HEK293 (cell line): ENCODE data around the gene GPR39.

Experiments used
- CTCF ChIA-PET: fragments of 350-600 bp; formaldehyde crosslinking; extraction: SDS; loops from one replicate; lab custom pipeline; 2021; ENCODE audit warnings: antibody characterized with exemption; lab: Yijun Ruan, JAX
- POLR2A ChIA-PET: fragments of 300-600 bp; formaldehyde crosslinking; extraction: SDS; loops from one replicate; lab custom pipeline; 2020; ENCODE audit warnings: antibody characterized with exemption, inconsistent platforms; lab: Yijun Ruan, JAX
- H3K27ac ChIP-seq: fragments of 200-500 bp; sonication (Bioruptor generic); 2 replicates; pipeline ENCODE4 v1.5.1; 2014; ENCODE audit warnings: low read depth, low read length, control low read depth, inconsistent platforms; ENCODE audit errors: extremely low read depth
- H3K36me3 ChIP-seq, 2 experiments: fragments of 200-500 bp in 1 of 2; sonication (Bioruptor generic) in 1 of 2; 1 replicate in 1 of 2; 2 replicates in 1 of 2; pipeline ENCODE4 v1.5.1; 2014 to 2017; ENCODE audit warnings: inconsistent platforms in 2 of 2, low read length in 2 of 2; ENCODE audit not compliant: control insufficient read depth in 2 of 2, insufficient read depth in 1 of 2
- H3K4me1 ChIP-seq: fragments of 200-500 bp; sonication (Bioruptor generic); 2 replicates; pipeline ENCODE4 v1.5.1; 2014; ENCODE audit warnings: mild to moderate bottlenecking, low read length, inconsistent platforms; ENCODE audit not compliant: control insufficient read depth, insufficient read depth
- H3K4me3 ChIP-seq: 2 replicates; pipeline ENCODE4 v1.5.1; 2011; ENCODE audit warnings: low read depth, mild to moderate bottlenecking, control low read depth, low read length, moderate library complexity
- H3K9me3 ChIP-seq: fragments of 200-500 bp; sonication (Bioruptor generic); 2 replicates; pipeline ENCODE4 v1.5.1; 2014; ENCODE audit warnings: low read depth, low read length, inconsistent platforms; ENCODE audit not compliant: control insufficient read depth, insufficient read depth
- GFI1B ChIP-seq: fragments of 450-650 bp; formaldehyde crosslinking; IDR thresholded peaks from 2 replicates; pipeline ENCODE4 v1.5.1; 2016; ENCODE audit warnings: missing biosample characterization, missing genetic modification characterization
- GLIS2 ChIP-seq: fragments of 450-650 bp; formaldehyde crosslinking; IDR thresholded peaks from 2 replicates; pipeline ENCODE4 v1.5.1; 2016; ENCODE audit warnings: missing biosample characterization, missing genetic modification characterization
- HOXC10 ChIP-seq: sonication (generic); formaldehyde crosslinking; IDR thresholded peaks from 2 replicates; pipeline ENCODE4 v1.8.1; 2023; ENCODE audit warnings: mild to moderate bottlenecking, missing genetic modification reagents
- KLF16 ChIP-seq: fragments of 450-650 bp; formaldehyde crosslinking; IDR thresholded peaks from 2 replicates; pipeline ENCODE4 v1.5.1; 2017; ENCODE audit warnings: missing biosample characterization, missing genetic modification characterization
- SCRT1 ChIP-seq: fragments of 450-650 bp; formaldehyde crosslinking; IDR thresholded peaks from 2 replicates; pipeline ENCODE4 v1.5.1; 2016; ENCODE audit warnings: missing biosample characterization, missing genetic modification characterization, borderline replicate concordance
- SCRT2 ChIP-seq: fragments of 450-650 bp; formaldehyde crosslinking; IDR thresholded peaks from 2 replicates; pipeline ENCODE4 v1.5.1; 2016; ENCODE audit warnings: missing biosample characterization, missing genetic modification characterization
- SETDB1 ChIP-seq: IDR thresholded peaks from one replicate; pipeline ENCODE4 v1.6.1; 2017; ENCODE audit warnings: mild to moderate bottlenecking, low read length, moderate library complexity, mixed read lengths; ENCODE audit not compliant: insufficient read length
- SP2 ChIP-seq: fragments of 450-650 bp; formaldehyde crosslinking; IDR thresholded peaks from 2 replicates; pipeline ENCODE4 v1.5.1; 2016; ENCODE audit warnings: missing biosample characterization, missing genetic modification characterization
- ZFP41 ChIP-seq: fragments of 450-650 bp; formaldehyde crosslinking; IDR thresholded peaks from 2 replicates; pipeline ENCODE4 v1.5.1; 2016; ENCODE audit warnings: missing biosample characterization, missing genetic modification characterization, borderline replicate concordance
- ZIC2 ChIP-seq: fragments of 450-650 bp; formaldehyde crosslinking; IDR thresholded peaks from 2 replicates; pipeline ENCODE4 v1.5.1; 2016; ENCODE audit warnings: missing biosample characterization, missing genetic modification characterization
- ZNF112 ChIP-seq: fragments of 450-650 bp; formaldehyde crosslinking; IDR thresholded peaks from 2 replicates; pipeline ENCODE4 v1.5.0; 2017; ENCODE audit warnings: missing biosample characterization, missing genetic modification characterization
- ZNF146 ChIP-seq: fragments of 450-650 bp; formaldehyde crosslinking; IDR thresholded peaks from 2 replicates; pipeline ENCODE4 v1.5.1; 2016; ENCODE audit warnings: missing biosample characterization, missing genetic modification characterization
- ZNF169 ChIP-seq: fragments of 450-650 bp; formaldehyde crosslinking; IDR thresholded peaks from 2 replicates; pipeline ENCODE4 v1.5.1; 2016; ENCODE audit warnings: missing biosample characterization, missing genetic modification characterization
- ZNF223 ChIP-seq: fragments of 450-650 bp; formaldehyde crosslinking; IDR thresholded peaks from 2 replicates; pipeline ENCODE4 v1.5.1; 2016; ENCODE audit warnings: missing biosample characterization, missing genetic modification characterization
- ZNF239 ChIP-seq: fragments of 450-650 bp; formaldehyde crosslinking; IDR thresholded peaks from 2 replicates; pipeline ENCODE4 v1.5.1; 2016; ENCODE audit warnings: missing biosample characterization, missing genetic modification characterization
- ZNF24 ChIP-seq: fragments of 450-650 bp; formaldehyde crosslinking; IDR thresholded peaks from 2 replicates; pipeline ENCODE4 v1.5.1; 2016; ENCODE audit warnings: missing biosample characterization, missing genetic modification characterization
- ZNF274 ChIP-seq, 2 experiments: fragments of 200-500 bp in 1 of 2; fragments of 450-650 bp in 1 of 2; sonication (Bioruptor generic) in 1 of 2; formaldehyde crosslinking in 1 of 2; IDR thresholded peaks; 2 replicates each; pipeline versions ENCODE4 v1.5.1 to v1.6.1; 2014 to 2016; ENCODE audit warnings: borderline replicate concordance in 1 of 2, inconsistent platforms in 1 of 2, low read length in 1 of 2, missing biosample characterization in 1 of 2, missing genetic modification characterization in 1 of 2
- ZNF292 ChIP-seq: fragments of 450-650 bp; formaldehyde crosslinking; IDR thresholded peaks from 2 replicates; pipeline ENCODE4 v1.5.1; 2016; ENCODE audit warnings: low read depth, missing biosample characterization, missing genetic modification characterization, borderline replicate concordance
- ZNF311 ChIP-seq: fragments of 450-650 bp; formaldehyde crosslinking; IDR thresholded peaks from 2 replicates; pipeline ENCODE4 v1.5.1; 2017; ENCODE audit warnings: missing biosample characterization, missing genetic modification characterization, borderline replicate concordance
- ZNF341 ChIP-seq: fragments of 450-650 bp; formaldehyde crosslinking; IDR thresholded peaks from 2 replicates; pipeline ENCODE4; 2016; ENCODE audit warnings: low read depth, missing biosample characterization, missing genetic modification characterization
- ZNF350 ChIP-seq: fragments of 450-650 bp; formaldehyde crosslinking; IDR thresholded peaks from 2 replicates; pipeline ENCODE4 v1.5.0; 2017; ENCODE audit warnings: missing biosample characterization, mild to moderate bottlenecking, missing genetic modification characterization
- ZNF48 ChIP-seq: fragments of 450-650 bp; formaldehyde crosslinking; IDR thresholded peaks from 2 replicates; pipeline ENCODE4 v1.5.1; 2016; ENCODE audit warnings: missing biosample characterization, missing genetic modification characterization
- ZNF529 ChIP-seq: fragments of 450-650 bp; formaldehyde crosslinking; IDR thresholded peaks from 2 replicates; pipeline ENCODE4 v1.5.1; 2017; ENCODE audit warnings: missing genetic modification characterization, missing biosample characterization; ENCODE audit not compliant: insufficient replicate concordance
- ZNF530 ChIP-seq: fragments of 450-650 bp; formaldehyde crosslinking; IDR thresholded peaks from 2 replicates; pipeline ENCODE4 v1.5.1; 2016; ENCODE audit warnings: low read depth, missing biosample characterization, missing genetic modification characterization
- ZNF585B ChIP-seq: fragments of 450-650 bp; formaldehyde crosslinking; IDR thresholded peaks from 2 replicates; pipeline ENCODE4 v1.5.1; 2016; ENCODE audit warnings: missing biosample characterization, missing genetic modification characterization
- ZNF610 ChIP-seq: fragments of 450-650 bp; formaldehyde crosslinking; IDR thresholded peaks from 2 replicates; pipeline ENCODE4 v1.5.1; 2016; ENCODE audit warnings: missing biosample characterization, missing genetic modification characterization, borderline replicate concordance
- ZXDB ChIP-seq: fragments of 450-650 bp; formaldehyde crosslinking; IDR thresholded peaks from 2 replicates; pipeline ENCODE4 v1.5.1; 2016; ENCODE audit warnings: missing biosample characterization, missing genetic modification characterization
- TF ChIP-seq, protein P1 (sequence below): fragments of 450-650 bp; formaldehyde crosslinking; IDR thresholded peaks from 2 replicates; pipeline ENCODE4 v1.5.1; 2017; ENCODE audit warnings: missing biosample characterization, missing genetic modification characterization
- TF ChIP-seq, protein P2 (sequence below): fragments of 450-650 bp; formaldehyde crosslinking; IDR thresholded peaks from 2 replicates; pipeline ENCODE4 v1.5.1; 2016; ENCODE audit warnings: missing biosample characterization, missing genetic modification characterization, borderline replicate concordance
- TF ChIP-seq, protein P3 (sequence below): fragments of 450-650 bp; formaldehyde crosslinking; IDR thresholded peaks from 2 replicates; pipeline ENCODE4 v1.5.0; 2017; ENCODE audit warnings: missing biosample characterization, missing genetic modification characterization, borderline replicate concordance

The GPR39 gene

DNA sequence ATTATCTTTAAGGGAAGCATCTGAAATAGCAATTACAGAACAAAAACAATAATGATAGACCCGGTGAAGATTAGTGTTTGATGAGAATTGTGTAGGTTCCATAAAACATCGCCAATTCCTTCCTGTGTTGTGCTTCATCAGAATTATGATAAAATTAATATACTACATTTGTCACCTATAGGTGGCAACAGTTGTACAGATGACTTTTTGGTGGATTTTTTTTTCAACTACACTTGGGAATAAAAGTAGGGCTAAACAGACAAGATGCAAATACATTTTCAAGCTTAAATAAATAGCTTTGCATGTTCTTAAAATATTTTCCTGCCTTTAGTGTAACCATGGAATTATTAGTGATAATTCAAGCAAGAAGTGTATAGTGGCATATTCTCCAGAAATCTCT lies 260.4 kb downstream of the GPR39 start:
- no peak overlapping the region for H3K27ac ChIP-seq
- no peaks in the 10 kb centered on the region for H3K9me3 ChIP-seq
- ChIA-PET POLR2A (no interaction called here), CTCF (interaction anchor here (0.7 to 2.1 kb wide), 7 partner anchors 8 to 494 kb away, joined by 3 to 7 read pairs (median 3); no protein-coding TSS in a partner anchor)
- H3K36me3 ChIP-seq: no peaks in the 10 kb centered on the region
- H3K4me1 ChIP-seq: peaks cover 3% of the 10 kb centered on the region; the same call in 1 of the 2 replicates
- H3K4me3 ChIP-seq: no peak overlapping the region
- TF ChIP-seq ZNF530 (tag by site-specific recombination) (no peak), HOXC10 (CRISPR knock-in tag) (no peak), KLF16 (tag by site-specific recombination) (no peak), ZNF112 (no peak), ZNF48 (tag by site-specific recombination) (no peak), ZNF292 (no peak), SP2 (tag by site-specific recombination) (no peak), ZNF169 (tag by site-specific recombination) (no peak), ZNF311 (no peak), ZNF274 (IDR thresholded peaks at IDR 0.05; ENCODE audit: low read length) (no peak), ZNF274 (tag by site-specific recombination; IDR thresholded peaks at IDR 0.05; ENCODE audit: borderline replicate concordance) (no peak), ZXDB (no peak), SCRT2 (tag by site-specific recombination) (no peak), ZNF529 (no peak), ZNF341 (tag by site-specific recombination) (no peak), SCRT1 (tag by site-specific recombination) (no peak), ZIC2 (tag by site-specific recombination) (no peak), GFI1B (tag by site-specific recombination) (no peak)
- TF ChIP-seq, protein P1, sequence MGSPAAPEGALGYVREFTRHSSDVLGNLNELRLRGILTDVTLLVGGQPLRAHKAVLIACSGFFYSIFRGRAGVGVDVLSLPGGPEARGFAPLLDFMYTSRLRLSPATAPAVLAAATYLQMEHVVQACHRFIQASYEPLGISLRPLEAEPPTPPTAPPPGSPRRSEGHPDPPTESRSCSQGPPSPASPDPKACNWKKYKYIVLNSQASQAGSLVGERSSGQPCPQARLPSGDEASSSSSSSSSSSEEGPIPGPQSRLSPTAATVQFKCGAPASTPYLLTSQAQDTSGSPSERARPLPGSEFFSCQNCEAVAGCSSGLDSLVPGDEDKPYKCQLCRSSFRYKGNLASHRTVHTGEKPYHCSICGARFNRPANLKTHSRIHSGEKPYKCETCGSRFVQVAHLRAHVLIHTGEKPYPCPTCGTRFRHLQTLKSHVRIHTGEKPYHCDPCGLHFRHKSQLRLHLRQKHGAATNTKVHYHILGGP (tag by site-specific recombination): no peak

DNA sequence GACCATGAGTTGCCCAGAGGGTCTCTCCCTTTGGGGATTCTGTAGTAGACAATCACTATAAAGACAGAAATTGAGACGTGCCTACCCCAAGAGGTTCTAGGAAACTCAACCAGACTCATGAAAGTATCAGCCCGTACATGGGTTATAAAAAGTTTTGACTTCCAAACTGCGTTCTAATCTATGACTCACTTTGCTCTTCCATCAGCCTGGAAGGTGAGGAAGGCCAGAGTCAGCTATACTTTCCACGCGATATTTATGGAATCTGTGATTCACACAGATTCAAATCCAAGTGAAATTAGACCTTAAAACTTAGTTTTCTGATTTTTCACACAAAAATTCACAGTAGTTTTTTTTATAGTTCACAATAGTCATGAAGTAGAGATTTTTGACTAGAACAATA lies 261.1 kb downstream of the GPR39 start:
- H3K36me3 ChIP-seq: no peaks in the 10 kb centered on the region
- POLR2A ChIA-PET: no interaction called here
- H3K4me1 ChIP-seq: peaks cover under 1% of the 10 kb centered on the region; the same call in 1 of the 2 replicates
- no peaks in the 10 kb centered on the region for H3K9me3 ChIP-seq
- H3K27ac ChIP-seq: no peak overlapping the region
- CTCF ChIA-PET: interaction anchor here (0.7 to 2.1 kb wide), 6 partner anchors 8 to 494 kb away, joined by 3 to 7 read pairs (median 3); no protein-coding TSS in a partner anchor
- no peak overlapping the region for H3K4me3 ChIP-seq
- TF ChIP-seq ZNF585B (tag by site-specific recombination): no peak
- TF ChIP-seq ZNF146 (tag by site-specific recombination): no peak
- no peak for TF ChIP-seq GLIS2 (tag by site-specific recombination)
- TF ChIP-seq ZNF350 (tag by site-specific recombination): no peak
- TF ChIP-seq, protein P2, sequence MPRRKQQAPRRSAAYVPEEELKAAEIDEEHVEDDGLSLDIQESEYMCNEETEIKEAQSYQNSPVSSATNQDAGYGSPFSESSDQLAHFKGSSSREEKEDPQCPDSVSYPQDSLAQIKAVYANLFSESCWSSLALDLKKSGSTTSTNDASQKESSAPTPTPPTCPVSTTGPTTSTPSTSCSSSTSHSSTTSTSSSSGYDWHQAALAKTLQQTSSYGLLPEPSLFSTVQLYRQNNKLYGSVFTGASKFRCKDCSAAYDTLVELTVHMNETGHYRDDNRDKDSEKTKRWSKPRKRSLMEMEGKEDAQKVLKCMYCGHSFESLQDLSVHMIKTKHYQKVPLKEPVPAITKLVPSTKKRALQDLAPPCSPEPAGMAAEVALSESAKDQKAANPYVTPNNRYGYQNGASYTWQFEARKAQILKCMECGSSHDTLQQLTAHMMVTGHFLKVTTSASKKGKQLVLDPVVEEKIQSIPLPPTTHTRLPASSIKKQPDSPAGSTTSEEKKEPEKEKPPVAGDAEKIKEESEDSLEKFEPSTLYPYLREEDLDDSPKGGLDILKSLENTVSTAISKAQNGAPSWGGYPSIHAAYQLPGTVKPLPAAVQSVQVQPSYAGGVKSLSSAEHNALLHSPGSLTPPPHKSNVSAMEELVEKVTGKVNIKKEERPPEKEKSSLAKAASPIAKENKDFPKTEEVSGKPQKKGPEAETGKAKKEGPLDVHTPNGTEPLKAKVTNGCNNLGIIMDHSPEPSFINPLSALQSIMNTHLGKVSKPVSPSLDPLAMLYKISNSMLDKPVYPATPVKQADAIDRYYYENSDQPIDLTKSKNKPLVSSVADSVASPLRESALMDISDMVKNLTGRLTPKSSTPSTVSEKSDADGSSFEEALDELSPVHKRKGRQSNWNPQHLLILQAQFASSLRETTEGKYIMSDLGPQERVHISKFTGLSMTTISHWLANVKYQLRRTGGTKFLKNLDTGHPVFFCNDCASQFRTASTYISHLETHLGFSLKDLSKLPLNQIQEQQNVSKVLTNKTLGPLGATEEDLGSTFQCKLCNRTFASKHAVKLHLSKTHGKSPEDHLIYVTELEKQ (tag by site-specific recombination): no peak
- TF ChIP-seq, protein P3, sequence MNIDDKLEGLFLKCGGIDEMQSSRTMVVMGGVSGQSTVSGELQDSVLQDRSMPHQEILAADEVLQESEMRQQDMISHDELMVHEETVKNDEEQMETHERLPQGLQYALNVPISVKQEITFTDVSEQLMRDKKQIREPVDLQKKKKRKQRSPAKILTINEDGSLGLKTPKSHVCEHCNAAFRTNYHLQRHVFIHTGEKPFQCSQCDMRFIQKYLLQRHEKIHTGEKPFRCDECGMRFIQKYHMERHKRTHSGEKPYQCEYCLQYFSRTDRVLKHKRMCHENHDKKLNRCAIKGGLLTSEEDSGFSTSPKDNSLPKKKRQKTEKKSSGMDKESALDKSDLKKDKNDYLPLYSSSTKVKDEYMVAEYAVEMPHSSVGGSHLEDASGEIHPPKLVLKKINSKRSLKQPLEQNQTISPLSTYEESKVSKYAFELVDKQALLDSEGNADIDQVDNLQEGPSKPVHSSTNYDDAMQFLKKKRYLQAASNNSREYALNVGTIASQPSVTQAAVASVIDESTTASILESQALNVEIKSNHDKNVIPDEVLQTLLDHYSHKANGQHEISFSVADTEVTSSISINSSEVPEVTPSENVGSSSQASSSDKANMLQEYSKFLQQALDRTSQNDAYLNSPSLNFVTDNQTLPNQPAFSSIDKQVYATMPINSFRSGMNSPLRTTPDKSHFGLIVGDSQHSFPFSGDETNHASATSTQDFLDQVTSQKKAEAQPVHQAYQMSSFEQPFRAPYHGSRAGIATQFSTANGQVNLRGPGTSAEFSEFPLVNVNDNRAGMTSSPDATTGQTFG (tag by site-specific recombination): no peak
- TF ChIP-seq ZNF24 (tag by site-specific recombination): no peak
- no peak for TF ChIP-seq ZFP41 (tag by site-specific recombination)
- no peak for TF ChIP-seq SETDB1
- no peak for TF ChIP-seq ZNF610 (tag by site-specific recombination)
- TF ChIP-seq ZNF239 (tag by site-specific recombination): no peak
- no peak for TF ChIP-seq ZNF223 (tag by site-specific recombination)
